Astrocyte of the cerebellum (primary cell): ENCODE measurements around the gene NELL2.

Experiments used
- DNase-seq: peaks from one replicate; pipeline ENCODE4 v3.0.0-alpha.2; 2011; ENCODE audit warnings: low read depth
- H3K4me3 ChIP-seq: 2 replicates; pipeline ENCODE4 v1.5.1; 2011; ENCODE audit warnings: mild to moderate bottlenecking, low read depth, low read length, moderate library complexity
- in situ Hi-C: cut with HindIII; loops from 2 replicates; pipeline ENCODE4 v1.10.0; 2017; ENCODE audit warnings: low sequenced_read_pairs
- TF ChIP-seq, protein P1 (sequence below): IDR thresholded peaks from 2 replicates; pipeline ENCODE4 v1.5.1; 2012; ENCODE audit warnings: low read length, low read depth, moderate library complexity, mild to moderate bottlenecking; ENCODE audit errors: missing control alignments

Gene NELL2

DNA sequence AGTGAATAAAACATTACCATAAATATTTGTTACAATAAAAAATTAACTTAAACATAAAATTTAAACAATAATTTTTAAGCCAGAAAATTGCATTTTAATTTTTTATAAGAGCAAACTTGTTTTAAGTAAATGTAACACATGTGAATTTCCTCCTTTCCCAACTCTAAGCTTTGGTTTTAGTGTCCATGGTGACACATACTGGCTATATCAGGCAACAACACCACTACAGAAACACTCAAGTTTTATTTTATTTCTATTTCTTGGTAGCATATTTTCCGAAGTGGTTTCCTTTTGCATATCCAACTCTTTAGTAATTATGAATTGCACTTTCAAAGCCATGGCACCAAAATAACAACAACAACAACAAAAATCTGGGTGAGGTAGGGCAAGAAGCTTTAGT is 2.2 kb downstream of the NELL2 start:
- H3K4me3 ChIP-seq, result no peak overlapping the region
- in situ Hi-C loops, result no loop called here
- TF ChIP-seq, protein P1, sequence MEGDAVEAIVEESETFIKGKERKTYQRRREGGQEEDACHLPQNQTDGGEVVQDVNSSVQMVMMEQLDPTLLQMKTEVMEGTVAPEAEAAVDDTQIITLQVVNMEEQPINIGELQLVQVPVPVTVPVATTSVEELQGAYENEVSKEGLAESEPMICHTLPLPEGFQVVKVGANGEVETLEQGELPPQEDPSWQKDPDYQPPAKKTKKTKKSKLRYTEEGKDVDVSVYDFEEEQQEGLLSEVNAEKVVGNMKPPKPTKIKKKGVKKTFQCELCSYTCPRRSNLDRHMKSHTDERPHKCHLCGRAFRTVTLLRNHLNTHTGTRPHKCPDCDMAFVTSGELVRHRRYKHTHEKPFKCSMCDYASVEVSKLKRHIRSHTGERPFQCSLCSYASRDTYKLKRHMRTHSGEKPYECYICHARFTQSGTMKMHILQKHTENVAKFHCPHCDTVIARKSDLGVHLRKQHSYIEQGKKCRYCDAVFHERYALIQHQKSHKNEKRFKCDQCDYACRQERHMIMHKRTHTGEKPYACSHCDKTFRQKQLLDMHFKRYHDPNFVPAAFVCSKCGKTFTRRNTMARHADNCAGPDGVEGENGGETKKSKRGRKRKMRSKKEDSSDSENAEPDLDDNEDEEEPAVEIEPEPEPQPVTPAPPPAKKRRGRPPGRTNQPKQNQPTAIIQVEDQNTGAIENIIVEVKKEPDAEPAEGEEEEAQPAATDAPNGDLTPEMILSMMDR, result peak; percentile 29
- DNase-seq, result no peak

DNA sequence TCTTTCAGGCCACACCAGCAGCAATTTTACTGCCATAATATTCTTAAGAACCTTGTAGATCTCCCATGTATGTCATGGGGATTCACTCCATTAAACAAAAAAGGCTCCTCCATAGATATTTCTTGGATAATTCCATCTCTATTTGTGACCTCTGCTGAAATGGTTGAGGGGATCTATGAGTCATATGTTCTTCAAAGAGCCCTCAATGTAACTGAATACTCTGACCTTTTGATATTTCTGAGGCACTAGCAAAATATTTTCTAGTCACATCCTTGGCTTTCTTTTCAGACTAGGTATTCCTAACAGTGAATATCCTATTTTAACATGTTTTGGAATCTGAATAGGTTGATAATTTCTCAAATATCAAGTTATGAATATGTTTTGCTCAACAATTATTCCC is 6.6 kb downstream of the NELL2 start:
- in situ Hi-C loops, result no loop called here
- TF ChIP-seq, protein P1, result no peak
- DNase-seq, result no peak
- H3K4me3 ChIP-seq, result no peak overlapping the region

DNA sequence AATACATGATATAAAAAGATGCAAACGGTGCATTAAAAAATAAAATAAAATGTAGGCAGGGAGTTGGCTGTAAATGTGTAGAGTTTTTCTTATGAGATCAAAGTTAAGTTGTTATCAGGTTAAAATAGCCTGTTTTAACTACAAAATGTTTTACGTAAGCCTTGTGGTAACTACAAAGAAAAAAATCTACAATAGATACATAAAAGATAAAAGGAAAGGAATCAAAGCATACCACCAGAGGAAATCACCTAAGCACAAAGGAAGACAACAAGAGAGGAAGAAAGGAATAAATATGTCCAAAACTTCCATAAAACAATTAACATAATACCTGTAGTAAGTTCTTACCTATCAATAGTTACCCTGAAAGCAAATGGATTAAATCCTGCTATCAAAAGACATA is 12.2 kb downstream of the NELL2 start:
- in situ Hi-C loops, result no loop called here
- TF ChIP-seq, protein P1, result no peak
- DNase-seq, result no peak
- no peak overlapping the region for H3K4me3 ChIP-seq

DNA sequence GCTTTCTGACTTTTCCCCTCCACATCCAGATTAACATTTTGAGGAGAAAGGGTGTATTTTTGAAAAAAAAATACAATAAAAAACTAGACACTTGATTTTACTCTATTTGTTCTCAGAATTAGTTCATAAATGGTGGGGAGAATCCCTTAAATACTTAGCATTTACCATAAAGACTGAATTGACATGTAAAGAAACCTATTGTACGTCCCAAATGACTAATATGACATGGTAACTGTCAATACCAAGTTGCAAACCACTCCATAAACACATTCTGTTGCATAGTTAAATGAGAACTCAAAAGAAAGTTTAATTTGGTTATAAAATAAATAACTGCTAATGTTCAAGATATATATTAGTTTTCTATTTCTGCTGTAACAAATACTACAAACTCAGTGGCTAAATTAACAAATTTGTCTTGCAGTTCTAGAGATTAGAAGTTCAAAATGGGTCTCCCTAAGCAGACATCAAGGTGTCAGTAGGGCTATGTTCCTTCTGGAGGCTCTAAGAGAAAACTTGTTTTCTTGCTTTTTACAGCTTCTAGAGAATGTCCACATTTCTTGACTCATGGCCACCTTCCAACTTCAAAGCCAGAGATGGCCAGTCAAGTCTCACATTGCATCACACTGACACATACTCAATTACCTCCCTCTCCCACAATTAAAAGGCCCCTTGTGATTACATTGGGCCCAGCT is 16.0 kb downstream of the NELL2 start:
- no peak overlapping the region for H3K4me3 ChIP-seq
- TF ChIP-seq, protein P1, result no peak
- in situ Hi-C loops, result no loop called here
- no peak for DNase-seq

DNA sequence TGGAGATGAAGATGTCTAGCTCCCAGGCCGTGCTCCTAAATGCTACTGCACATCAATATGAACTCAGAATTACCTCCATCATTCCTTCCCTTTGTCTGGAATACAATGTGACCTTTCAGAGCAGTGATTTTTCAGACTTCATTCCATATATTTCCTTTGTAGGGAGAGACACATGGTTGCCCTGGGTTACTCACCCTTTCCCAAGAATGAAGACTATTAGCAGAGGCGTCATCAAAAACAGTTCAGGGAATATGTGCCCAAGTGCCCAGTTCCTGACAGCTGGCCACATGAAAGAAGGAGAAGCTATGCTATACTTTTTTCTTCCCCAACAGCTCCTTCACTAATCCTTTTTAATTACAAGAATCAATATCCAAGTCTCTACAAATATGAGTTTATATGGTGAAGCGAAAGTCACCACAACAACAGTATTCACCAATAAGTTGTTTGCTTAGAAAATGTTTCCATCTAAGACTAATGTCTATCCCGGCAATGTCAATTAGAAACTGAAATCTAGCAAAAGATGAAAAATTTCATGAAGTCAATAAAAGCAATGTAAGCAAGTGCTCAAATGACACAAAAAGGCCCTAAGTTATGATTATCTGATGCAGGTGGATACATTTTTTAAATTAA is 17.8 kb downstream of the NELL2 start:
- no peak overlapping the region for H3K4me3 ChIP-seq
- in situ Hi-C loops, result no loop called here
- DNase-seq, result no peak
- TF ChIP-seq, protein P1, result no peak

DNA sequence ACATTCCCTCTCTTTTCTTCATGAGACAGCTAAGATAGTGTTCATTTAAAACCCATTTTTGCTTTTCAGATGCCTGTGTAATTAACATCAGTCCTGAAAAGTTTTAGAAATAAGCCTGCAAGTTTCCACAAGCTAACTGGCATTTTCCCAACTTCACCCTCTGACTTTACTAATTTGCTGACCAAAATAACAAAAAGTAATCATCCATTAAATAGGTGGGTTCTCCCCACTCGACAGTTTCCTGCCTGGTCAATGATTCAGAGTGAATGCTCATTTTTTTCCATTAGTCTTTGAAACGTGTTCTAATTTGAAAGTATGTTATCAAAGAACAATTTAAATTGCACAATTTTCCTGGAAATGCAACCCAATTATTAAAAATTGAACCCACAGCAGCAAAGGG is 23.6 kb downstream of the NELL2 start:
- H3K4me3 ChIP-seq, result no peak overlapping the region
- DNase-seq, result no peak
- TF ChIP-seq, protein P1, result no peak
- in situ Hi-C loops, result no loop called here
